Stimulated activated CD4-positive, alpha-beta T cell treated with anti-CD3 and anti-CD28 coated beads, Interleukin-2, amount 100 ng/mL, for 24 hours (primary cell): Measurements from ENCODE around the gene P2RX5.
A peak's percentile ranks its signal among the peaks of the same experiment; 100 is the strongest.

Experiments
- DNase-seq, 2 donors: peaks; one replicate each; pipeline ENCODE4 v3.0.0-alpha.2; 2020

P2RX5 gene

GRCh38 chr17:3681057-3681456, 14.9 kb downstream of the P2RX5 start:
- no peak for DNase-seq

GRCh38 chr17:3679531-3680126, 16.3 kb downstream of the P2RX5 start:
- no peak for DNase-seq

- no peak for DNase-seq
Observed at GRCh38 chr17:3678821-3679530, 17.0 kb downstream of the P2RX5 start.

- DNase-seq, result no peak
Observed at GRCh38 chr17:3678095-3678820, 17.7 kb downstream of the P2RX5 start.

- no peak for DNase-seq
Observed at GRCh38 chr17:3675886-3676285, 20.1 kb downstream of the P2RX5 start.

GRCh38 chr17:3672571-3672970, 23.4 kb downstream of the P2RX5 start:
- no peak for DNase-seq

- DNase-seq, result no peak
Observed at GRCh38 chr17:3669548-3669947, 26.4 kb downstream of the P2RX5 start.

- DNase-seq, result no peak
Observed at GRCh38 chr17:3669085-3669347, 26.9 kb downstream of the P2RX5 start.

GRCh38 chr17:3668279-3669084, 27.5 kb downstream of the P2RX5 start, which contains the start of the genes EMC6 and TAX1BP3:
TSS of gene EMC6 (plus strand) at chr17:3668812. CDS start at chr17:3669147, 335 bp downstream.
TSS of gene TAX1BP3 (minus strand) at chr17:3668578. CDS start at chr17:3668526, 52 bp downstream.
- peak; percentile 98 to 99 for DNase-seq

GRCh38 chr17:3667366-3668278, 28.3 kb downstream of the P2RX5 start:
- peak in 1 of 2 donors; percentile 24 for DNase-seq

- no peak for DNase-seq
Observed at GRCh38 chr17:3666516-3666915, 29.4 kb downstream of the P2RX5 start.

- no peak for DNase-seq
Observed at GRCh38 chr17:3665834-3666233, 30.1 kb downstream of the P2RX5 start.

- DNase-seq, result no peak
Observed at GRCh38 chr17:3663102-3664011, 32.6 kb downstream of the P2RX5 start.

- DNase-seq, result no peak
Observed at GRCh38 chr17:3660311-3660891, 35.6 kb downstream of the P2RX5 start.

- DNase-seq, result no peak
Observed at GRCh38 chr17:3659541-3660111, 36.3 kb downstream of the P2RX5 start.

GRCh38 chr17:3658784-3659449, 37.0 kb downstream of the P2RX5 start:
- no peak for DNase-seq

GRCh38 chr17:3657874-3658783, 37.8 kb downstream of the P2RX5 start:
- DNase-seq, result no peak

- no peak for DNase-seq
Observed at GRCh38 chr17:3657588-3657869, 38.4 kb downstream of the P2RX5 start.
